Heart right ventricle (tissue), 16 donors: ENCODE measurements around the gene MID1IP1. TPM values are rescaled to one million over a fixed set of nuclear protein-coding genes. Genes with fewer than 3 reads are reported as not detected.

Experiments
- ATAC-seq, 8 donors: fragments of 200-7000 bp; cut with Tn5 transposase; one replicate each; pipeline ENCODE4 v1.9.1; 2020; ENCODE audit warnings: mild to moderate bottlenecking in 8 of 8, moderate library complexity in 8 of 8, moderate number of reproducible peaks in 1 of 8
- DNase-seq, 2 donors: peaks; one replicate each; pipeline ENCODE4 v3.0.0-alpha.2; 2020
- H3K27ac ChIP-seq, 10 donors: fragments of 200-600 bp; sonication (generic) in 2 of 10; one replicate each; pipeline versions ENCODE4 v1.5.0 to v1.8.0; 2020 to 2022; ENCODE audit warnings: mild to moderate bottlenecking in 3 of 10
- H3K27me3 ChIP-seq, 7 donors: fragments of 200-600 bp; one replicate each; pipeline ENCODE4 v1.8.0; 2021 to 2022; ENCODE audit warnings: mild to moderate bottlenecking in 2 of 7
- H3K36me3 ChIP-seq, 9 donors: fragments of 200-600 bp; sonication (generic) in 1 of 9; one replicate each; pipeline versions ENCODE4 v1.5.0 to v1.8.0; 2020 to 2022; ENCODE audit warnings: mild to moderate bottlenecking in 2 of 9
- H3K4me1 ChIP-seq, 9 donors: fragments of 200-600 bp; sonication (generic) in 1 of 9; one replicate each; pipeline versions ENCODE4 v1.5.0 to v1.8.0; 2020 to 2022; ENCODE audit warnings: mild to moderate bottlenecking in 4 of 9
- H3K4me3 ChIP-seq, 10 donors: fragments of 200-600 bp; sonication (generic) in 2 of 10; one replicate each; pipeline versions ENCODE4 v1.5.0 to v1.8.0; 2020 to 2022; ENCODE audit warnings: mild to moderate bottlenecking in 7 of 10, moderate library complexity in 2 of 10
- H3K9me3 ChIP-seq, 11 donors: fragments of 200-600 bp in 10 of 11; sonication (generic) in 2 of 11; one replicate each; pipeline versions ENCODE4 v1.5.0 to v1.8.0; 2013 to 2022; ENCODE audit warnings: mild to moderate bottlenecking in 2 of 11, control low read depth in 1 of 11, moderate library complexity in 1 of 11
- WGBS, 2 donors: extraction: QIAGEN DNeasy Blood & Tissue Kit; methylation state at CpG; one replicate each; pipeline ENCODE4 v1.1.7; 2013; ENCODE audit warnings: inconsistent platforms in 1 of 2; 5-methylcytosine and 5-hydroxymethylcytosine counted together
- intact Hi-C, 10 donors: fragments of 100-400 bp; cut with DNase I; formaldehyde crosslinking; loops; one replicate each; pipeline versions ENCODE4 v1.11.1 to v1.14.2; 2022
- polyA plus RNA-seq, 2 donors: library from polyadenylated mRNA; stranded (reverse); fragments of 200-250 nt; gene quantifications; one replicate each; pipeline ENCODE4 v1.2.3, GENCODE V29; 2013
- total RNA-seq, 10 donors: library from RNA; stranded (reverse); fragmentation: NEBNext Ultra II Directional in 3 of 10; extraction: Animal tissue kit (Norgen Biotek cat#: 25700) in 3 of 10; gene quantifications; one replicate each; pipeline versions ENCODE4 v1.2.1 to v1.2.4, GENCODE V29; 2021 to 2023
- TF ChIP-seq, protein P1 (sequence below), 9 donors: fragments of 200-600 bp; sonication (generic) in 2 of 9; IDR thresholded peaks; one replicate each; pipeline versions ENCODE4 v1.5.0 to v1.8.0; 2021 to 2022; ENCODE audit warnings: antibody characterized with exemption in 9 of 9, mild to moderate bottlenecking in 5 of 9, moderate library complexity in 1 of 9
- donor health status: Arrhythmogenic right ventricular cardiomyopathy.
- donor health status: ischemic (EF 13 %, LVEDD 7.1; RV severe dilation, severe dysfunction).
- donor health status: healthy with polysubstance abuse.
- donor health status: DM: no; HTN: yes; CAD: no.
- donor health status: DM: no; HTN: no; CAD: no.
- donor health status: ischemic (EF 25% LVEDD 6.9; RV normal size, moderate dysfunction).
- donor health status: ischemic (EF 25% LVEDD 5.7; RV mildly dilated, moderate dysfunction).
- donor health status: healthy.
- donor health status: DM: yes; HTN: yes; CAD: no.
- donor health status: Ischemic cardiomyopathy.
- donor health status: ischemic (EF 35%, LVEDD 5.7; RV mildly dilated, moderate dysfunction).
- donor health status: nonischemic (EF 11% LVEDD 7.7; RV severe dilation, severe dysfunction).
- donor health status: DM: yes; HTN: yes; CAD: no.
- donor health status: PGD.
- donor health status: ischemic (EF 29% LVEDD 5.4; RV normal size, mild dysfunction).
- donor health status: nonischemic (EF 23%, LVEDD 6.1; RV moderate dilation, normal function).

Gene MID1IP1
- total and polyA plus RNA-seq, 12 donors = 15.2 to 171 (median 26.9) TPM

GRCh38 chrX:38760883-38761282 lies 40.4 kb upstream of the MID1IP1 start:
- Histone ChIP-seq H3K9me3 (no peaks in the 10 kb centered on the region), H3K4me1 (no peaks in the 10 kb centered on the region), H3K4me3 (no peak overlapping the region), H3K27me3 (peaks cover 0 to 29% (median 0%) of the 10 kb centered on the region in 7 donors), H3K27ac (no peak overlapping the region), H3K36me3 (no peaks in the 10 kb centered on the region)
- ATAC-seq (no peak), DNase-seq (no peak)
- intact Hi-C loops = loop anchor here in 7 of 10 donors (10.0 kb wide), 4 partner anchors 224 to 484 kb away; no protein-coding TSS in a partner anchor
- TF ChIP-seq, protein P1, sequence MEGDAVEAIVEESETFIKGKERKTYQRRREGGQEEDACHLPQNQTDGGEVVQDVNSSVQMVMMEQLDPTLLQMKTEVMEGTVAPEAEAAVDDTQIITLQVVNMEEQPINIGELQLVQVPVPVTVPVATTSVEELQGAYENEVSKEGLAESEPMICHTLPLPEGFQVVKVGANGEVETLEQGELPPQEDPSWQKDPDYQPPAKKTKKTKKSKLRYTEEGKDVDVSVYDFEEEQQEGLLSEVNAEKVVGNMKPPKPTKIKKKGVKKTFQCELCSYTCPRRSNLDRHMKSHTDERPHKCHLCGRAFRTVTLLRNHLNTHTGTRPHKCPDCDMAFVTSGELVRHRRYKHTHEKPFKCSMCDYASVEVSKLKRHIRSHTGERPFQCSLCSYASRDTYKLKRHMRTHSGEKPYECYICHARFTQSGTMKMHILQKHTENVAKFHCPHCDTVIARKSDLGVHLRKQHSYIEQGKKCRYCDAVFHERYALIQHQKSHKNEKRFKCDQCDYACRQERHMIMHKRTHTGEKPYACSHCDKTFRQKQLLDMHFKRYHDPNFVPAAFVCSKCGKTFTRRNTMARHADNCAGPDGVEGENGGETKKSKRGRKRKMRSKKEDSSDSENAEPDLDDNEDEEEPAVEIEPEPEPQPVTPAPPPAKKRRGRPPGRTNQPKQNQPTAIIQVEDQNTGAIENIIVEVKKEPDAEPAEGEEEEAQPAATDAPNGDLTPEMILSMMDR (IDR thresholded peaks at IDR 0.05) = no peak
- WGBS, 2 donors = 81 to 83% methylated on average over 1 of the region's 1 CpG

- Histone ChIP-seq H3K27me3 (peaks cover 0 to 32% (median 0%) of the 10 kb centered on the region in 7 donors), H3K4me3 (no peak overlapping the region), H3K36me3 (no peaks in the 10 kb centered on the region), H3K27ac (no peak overlapping the region), H3K4me1 (no peaks in the 10 kb centered on the region), H3K9me3 (no peaks in the 10 kb centered on the region)
- ATAC-seq = peak in 1 of 8 donors; percentile 51
- no peak for DNase-seq
- TF ChIP-seq, protein P1 (IDR thresholded peaks at IDR 0.05) = peak in 8 of 9 donors; percentile 15 to 59 (median 44)
- WGBS, 2 donors = 43 to 61% methylated on average over 2 of the region's 2 CpGs
- intact Hi-C loops = loop anchor here in 7 of 10 donors (5.0 to 10.0 kb wide), 5 partner anchors 217 to 477 kb away; no protein-coding TSS in a partner anchor
Observed at GRCh38 chrX:38768079-38768478, 33.2 kb upstream of the MID1IP1 start.

GRCh38 chrX:38770152-38770551 lies 31.1 kb upstream of the MID1IP1 start:
- H3K27ac ChIP-seq = no peak overlapping the region
- intact Hi-C loops = loop anchor here in 2 of 10 donors (5.0 to 10.0 kb wide), 2 partner anchors 212 to 215 kb away; no protein-coding TSS in a partner anchor
- no peak for DNase-seq

DNA sequence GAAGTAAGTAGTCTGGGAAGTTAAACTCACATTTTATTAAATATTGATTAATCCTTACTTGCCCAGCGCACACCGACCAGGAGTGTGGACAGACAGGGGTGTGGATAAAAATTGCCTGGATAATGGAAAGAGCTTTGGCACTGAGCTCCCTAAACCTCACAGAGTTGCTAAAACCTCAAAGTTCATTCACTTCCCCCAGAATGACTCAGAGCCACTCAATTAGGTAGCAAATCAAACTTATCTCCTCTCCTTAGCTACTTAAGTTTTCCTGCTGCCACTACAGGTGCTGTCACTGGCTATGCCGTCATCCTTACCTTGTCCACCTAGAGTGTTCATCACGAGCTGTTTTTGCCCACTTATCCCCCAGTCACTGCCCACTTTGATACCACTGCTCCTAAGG lies 27.0 kb upstream of the MID1IP1 start:
- Histone ChIP-seq H3K9me3 (peaks cover 0 to 6% (median 0%) of the 10 kb centered on the region in 11 donors), H3K4me1 (no peaks in the 10 kb centered on the region), H3K36me3 (no peaks in the 10 kb centered on the region), H3K27me3 (peaks cover 0 to 40% (median 0%) of the 10 kb centered on the region in 7 donors), H3K4me3 (no peak overlapping the region), H3K27ac (no peak overlapping the region)
- intact Hi-C loops = loop anchor here in 2 of 10 donors (5.0 to 10.0 kb wide), 2 partner anchors 208 to 211 kb away; no protein-coding TSS in a partner anchor
- 84 to 85% methylated on average over 4 of the region's 4 CpGs for WGBS, 2 donors
- no peak for DNase-seq
- no peak for ATAC-seq
- TF ChIP-seq, protein P1 (IDR thresholded peaks at IDR 0.05) = no peak

More at GRCh38 chrX:38770152-38770551, 31.1 kb upstream of the MID1IP1 start:
- TF ChIP-seq, protein P1 (IDR thresholded peaks at IDR 0.05) = no peak
- no peak for ATAC-seq
- 90 to 92% methylated on average over 10 of the region's 10 CpGs for WGBS, 2 donors
- peaks cover 0 to 39% (median 0%) of the 10 kb centered on the region in 7 donors for H3K27me3 ChIP-seq
- no peaks in the 10 kb centered on the region for H3K36me3 ChIP-seq
- no peaks in the 10 kb centered on the region for H3K9me3 ChIP-seq
- H3K4me1 ChIP-seq = no peaks in the 10 kb centered on the region
- no peak overlapping the region for H3K4me3 ChIP-seq
